DOHH2 (cell line): ENCODE measurements around the gene TCHH.

ENCODE experiments used
- H3F3A ChIP-seq: fragments of 200-600 bp; sonication (generic), shearing (Covaris generic); 2 replicates; pipeline ENCODE4 v1.6.0; 2016; ENCODE audit warnings: antibody characterized with exemption, mild to moderate bottlenecking; ENCODE audit not compliant: control insufficient read depth, insufficient read depth
- H3K27ac ChIP-seq: fragments of 200-600 bp; sonication (generic); 2 replicates; pipeline ENCODE4 v1.5.1; 2014; ENCODE audit warnings: low read depth, mild to moderate bottlenecking, low read length, moderate library complexity
- H3K27me3 ChIP-seq: fragments of 200-600 bp; sonication (generic); 2 replicates; pipeline ENCODE4 v1.6.1; 2014; ENCODE audit warnings: mild to moderate bottlenecking, low read length, mixed read lengths; ENCODE audit not compliant: control insufficient read depth
- H3K36me3 ChIP-seq: fragments of 200-600 bp; sonication (generic); 2 replicates; pipeline ENCODE4 v1.6.1; 2014; ENCODE audit warnings: mild to moderate bottlenecking, low read length, moderate library complexity, mixed read lengths; ENCODE audit not compliant: control insufficient read depth
- H3K4me1 ChIP-seq: fragments of 200-600 bp; sonication (generic); 2 replicates; pipeline ENCODE4 v1.6.1; 2014; ENCODE audit warnings: mild to moderate bottlenecking, low read length, mixed read lengths; ENCODE audit not compliant: control insufficient read depth
- H3K4me2 ChIP-seq: fragments of 200-600 bp; sonication (generic); 2 replicates; pipeline ENCODE4 v1.6.0; 2014; ENCODE audit warnings: mild to moderate bottlenecking, low read length, moderate library complexity
- H3K4me3 ChIP-seq: fragments of 200-600 bp; sonication (generic); 2 replicates; pipeline ENCODE4 v1.5.1; 2014; ENCODE audit warnings: mild to moderate bottlenecking, low read length, mixed read lengths
- H3K79me2 ChIP-seq: fragments of 200-600 bp; sonication (generic); 2 replicates; pipeline ENCODE4 v1.6.1; 2014; ENCODE audit warnings: mild to moderate bottlenecking, low read length, mixed read lengths; ENCODE audit not compliant: control insufficient read depth
- H3K9me2 ChIP-seq: fragments of 200-600 bp; sonication (generic); replicated peaks from 2 replicates; pipeline ENCODE4 v1.6.1; 2014; ENCODE audit warnings: mild to moderate bottlenecking, low read length, mixed read lengths; ENCODE audit not compliant: control insufficient read depth
- H3K9me3 ChIP-seq: fragments of 200-600 bp; sonication (generic); 2 replicates; pipeline ENCODE4 v1.6.1; 2014; ENCODE audit warnings: antibody characterized with exemption, low read length, mixed read lengths; ENCODE audit not compliant: control insufficient read depth, insufficient read depth
- H4K20me1 ChIP-seq: fragments of 200-600 bp; sonication (generic); 2 replicates; pipeline ENCODE4 v1.6.0; 2014; ENCODE audit warnings: low read depth, mild to moderate bottlenecking, antibody characterized with exemption, low read length, moderate library complexity; ENCODE audit not compliant: control insufficient read depth, insufficient read depth
- EZH2phosphoT487 ChIP-seq: fragments of 200-600 bp; sonication (generic); IDR thresholded peaks from 2 replicates; pipeline ENCODE4 v1.6.1; 2017; ENCODE audit warnings: borderline replicate concordance, mild to moderate bottlenecking, antibody characterized with exemption, low read length, moderate library complexity, mixed read lengths
- TF ChIP-seq, protein P1 (sequence below): fragments of 200-600 bp; sonication (generic); IDR thresholded peaks from one replicate; pipeline ENCODE4 v1.5.1; 2014; ENCODE audit warnings: antibody characterized with exemption, mild to moderate bottlenecking, low read depth, low read length; ENCODE audit not compliant: poor library complexity, severe bottlenecking

TCHH gene

DNA sequence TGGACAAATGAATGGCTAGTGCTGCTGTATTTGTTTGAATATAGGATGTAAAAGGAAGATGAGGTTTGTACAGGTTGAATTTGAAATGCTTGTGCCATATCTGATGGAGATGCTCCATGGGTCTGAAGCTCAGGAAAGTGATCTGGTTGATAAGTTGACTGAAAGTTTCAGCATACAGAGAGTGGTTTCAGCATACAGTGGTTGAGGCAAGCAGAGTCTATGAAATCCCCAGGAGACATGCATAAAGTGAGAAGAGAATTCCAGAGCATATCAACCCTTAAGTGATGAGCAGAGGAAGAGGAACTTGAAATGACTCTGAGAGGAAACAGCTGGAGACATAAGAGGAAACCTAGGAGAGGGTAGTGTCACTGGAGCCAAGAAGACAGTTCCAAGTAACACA lies 48.1 kb downstream of the TCHH start:
- Histone ChIP-seq H4K20me1 (no peaks in the 10 kb centered on the region), H3K9me3 (no peaks in the 10 kb centered on the region), H3K27me3 (peaks cover 31% of the 10 kb centered on the region), H3F3A (no peaks in the 10 kb centered on the region), H3K4me2 (no peak overlapping the region), H3K9me2 (no peaks in the 10 kb centered on the region), H3K4me3 (no peak overlapping the region), H3K4me1 (no peaks in the 10 kb centered on the region; the same call in 1 of the 2 replicates), H3K79me2 (no peaks in the 10 kb centered on the region), H3K27ac (no peak overlapping the region), H3K36me3 (no peaks in the 10 kb centered on the region)
- no peak for TF ChIP-seq EZH2phosphoT487
- TF ChIP-seq, protein P1, sequence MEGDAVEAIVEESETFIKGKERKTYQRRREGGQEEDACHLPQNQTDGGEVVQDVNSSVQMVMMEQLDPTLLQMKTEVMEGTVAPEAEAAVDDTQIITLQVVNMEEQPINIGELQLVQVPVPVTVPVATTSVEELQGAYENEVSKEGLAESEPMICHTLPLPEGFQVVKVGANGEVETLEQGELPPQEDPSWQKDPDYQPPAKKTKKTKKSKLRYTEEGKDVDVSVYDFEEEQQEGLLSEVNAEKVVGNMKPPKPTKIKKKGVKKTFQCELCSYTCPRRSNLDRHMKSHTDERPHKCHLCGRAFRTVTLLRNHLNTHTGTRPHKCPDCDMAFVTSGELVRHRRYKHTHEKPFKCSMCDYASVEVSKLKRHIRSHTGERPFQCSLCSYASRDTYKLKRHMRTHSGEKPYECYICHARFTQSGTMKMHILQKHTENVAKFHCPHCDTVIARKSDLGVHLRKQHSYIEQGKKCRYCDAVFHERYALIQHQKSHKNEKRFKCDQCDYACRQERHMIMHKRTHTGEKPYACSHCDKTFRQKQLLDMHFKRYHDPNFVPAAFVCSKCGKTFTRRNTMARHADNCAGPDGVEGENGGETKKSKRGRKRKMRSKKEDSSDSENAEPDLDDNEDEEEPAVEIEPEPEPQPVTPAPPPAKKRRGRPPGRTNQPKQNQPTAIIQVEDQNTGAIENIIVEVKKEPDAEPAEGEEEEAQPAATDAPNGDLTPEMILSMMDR = no peak

DNA sequence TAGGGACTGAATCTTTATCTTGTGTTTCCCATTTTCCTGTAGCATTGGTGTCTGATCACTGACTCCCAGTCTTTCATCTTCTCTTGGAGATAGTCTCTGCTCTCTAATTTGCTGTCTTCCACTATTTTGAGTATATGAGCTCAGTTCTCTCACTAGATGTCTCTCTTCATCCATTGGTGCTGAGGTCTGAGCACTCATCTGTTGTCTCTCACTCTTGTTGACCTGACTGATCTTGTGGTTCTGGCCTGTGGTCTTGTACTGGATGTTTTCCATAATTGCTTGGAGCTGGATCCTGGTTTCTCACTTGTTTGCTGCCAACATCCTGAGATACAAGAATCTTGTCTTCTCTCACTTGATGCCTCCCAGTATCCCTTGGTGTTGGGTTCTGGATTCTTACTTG lies 53.3 kb downstream of the TCHH start:
- Histone ChIP-seq H3K27me3 (peaks cover 27% of the 10 kb centered on the region), H3K79me2 (no peaks in the 10 kb centered on the region), H3K4me1 (no peaks in the 10 kb centered on the region), H3K36me3 (no peaks in the 10 kb centered on the region), H3K4me2 (no peak overlapping the region), H4K20me1 (no peaks in the 10 kb centered on the region), H3K4me3 (no peak overlapping the region), H3F3A (no peaks in the 10 kb centered on the region), H3K9me2 (no peaks in the 10 kb centered on the region), H3K27ac (no peak overlapping the region), H3K9me3 (no peaks in the 10 kb centered on the region)
- TF ChIP-seq EZH2phosphoT487 = no peak
- TF ChIP-seq, protein P1 = no peak
